GM18867 (cell line): ENCODE data around the gene DYNLRB2.

Source experiments
- ATAC-seq: cut with Tn5 transposase; IDR thresholded peaks from one replicate; pipeline ENCODE4 v1.9.1; 2021; ENCODE audit warnings: mild to moderate bottlenecking, moderate library complexity; ENCODE audit not compliant: unreplicated experiment

The DYNLRB2 gene

GRCh38 chr16:80547145-80547544 lies 6.4 kb downstream of the DYNLRB2 start:
- no peak for ATAC-seq

- ATAC-seq: no peak
Measured at GRCh38 chr16:80552277-80552676, 11.5 kb downstream of the DYNLRB2 start.

- no peak for ATAC-seq
Measured at GRCh38 chr16:80554033-80554432, 13.2 kb downstream of the DYNLRB2 start.

- no peak for ATAC-seq
Measured at GRCh38 chr16:80556481-80556880, 15.7 kb downstream of the DYNLRB2 start.

- ATAC-seq: no peak
Measured at GRCh38 chr16:80557037-80557436, 16.2 kb downstream of the DYNLRB2 start.

GRCh38 chr16:80559369-80559768 lies 18.6 kb downstream of the DYNLRB2 start:
- no peak for ATAC-seq

GRCh38 chr16:80563066-80563465 lies 22.3 kb downstream of the DYNLRB2 start:
- ATAC-seq: no peak

- no peak for ATAC-seq
Measured at GRCh38 chr16:80564394-80564793, 23.6 kb downstream of the DYNLRB2 start.

GRCh38 chr16:80569440-80570105 lies 28.8 kb downstream of the DYNLRB2 start:
- no peak for ATAC-seq

- no peak for ATAC-seq
Measured at GRCh38 chr16:80570106-80570478, 29.3 kb downstream of the DYNLRB2 start.

- no peak for ATAC-seq
Measured at GRCh38 chr16:80573700-80574120, 32.9 kb downstream of the DYNLRB2 start.

- ATAC-seq: no peak
Measured at GRCh38 chr16:80576343-80576912, 35.6 kb downstream of the DYNLRB2 start.

- no peak for ATAC-seq
Measured at GRCh38 chr16:80577485-80578280, 36.9 kb downstream of the DYNLRB2 start.

GRCh38 chr16:80580109-80580832 lies 39.5 kb downstream of the DYNLRB2 start:
- peak; percentile 91 for ATAC-seq

- no peak for ATAC-seq
Measured at GRCh38 chr16:80583466-80583865, 42.7 kb downstream of the DYNLRB2 start.

GRCh38 chr16:80585764-80586163 lies 45.0 kb downstream of the DYNLRB2 start:
- no peak for ATAC-seq

- no peak for ATAC-seq
Measured at GRCh38 chr16:80586476-80586875, 45.7 kb downstream of the DYNLRB2 start.

- no peak for ATAC-seq
Measured at GRCh38 chr16:80587071-80587470, 46.3 kb downstream of the DYNLRB2 start.

GRCh38 chr16:80591071-80591915 lies 50.5 kb downstream of the DYNLRB2 start:
- no peak for ATAC-seq

GRCh38 chr16:80592273-80592672 lies 51.5 kb downstream of the DYNLRB2 start:
- ATAC-seq: no peak
